Sigmoid colon (tissue), 4 donors: ENCODE results near the gene MRPS34.

Source experiments
- POLR2A ChIP-seq, 2 donors: fragments of 450-650 bp; IDR thresholded peaks; one replicate each; pipeline ENCODE4 v1.6.1; 2016; ENCODE audit warnings: antibody characterized with exemption in 2 of 2, mild to moderate bottlenecking in 2 of 2, moderate library complexity in 2 of 2
- POLR2AphosphoS5 ChIP-seq, 4 donors: sonication (generic); formaldehyde crosslinking; IDR thresholded peaks; one replicate each; pipeline ENCODE4 v1.6.1; 2017; ENCODE audit warnings: antibody characterized with exemption in 4 of 4
- TF ChIP-seq, protein P1 (sequence below), 4 experiments: fragments of 450-650 bp in 3 of 4; fragments of 200-600 bp in 1 of 4; IDR thresholded peaks; one replicate each; pipeline ENCODE4 v1.5.1; 2016 to 2019; ENCODE audit warnings: antibody characterized with exemption in 4 of 4, mild to moderate bottlenecking in 3 of 4, moderate library complexity in 2 of 4

- TF ChIP-seq, protein P1, sequence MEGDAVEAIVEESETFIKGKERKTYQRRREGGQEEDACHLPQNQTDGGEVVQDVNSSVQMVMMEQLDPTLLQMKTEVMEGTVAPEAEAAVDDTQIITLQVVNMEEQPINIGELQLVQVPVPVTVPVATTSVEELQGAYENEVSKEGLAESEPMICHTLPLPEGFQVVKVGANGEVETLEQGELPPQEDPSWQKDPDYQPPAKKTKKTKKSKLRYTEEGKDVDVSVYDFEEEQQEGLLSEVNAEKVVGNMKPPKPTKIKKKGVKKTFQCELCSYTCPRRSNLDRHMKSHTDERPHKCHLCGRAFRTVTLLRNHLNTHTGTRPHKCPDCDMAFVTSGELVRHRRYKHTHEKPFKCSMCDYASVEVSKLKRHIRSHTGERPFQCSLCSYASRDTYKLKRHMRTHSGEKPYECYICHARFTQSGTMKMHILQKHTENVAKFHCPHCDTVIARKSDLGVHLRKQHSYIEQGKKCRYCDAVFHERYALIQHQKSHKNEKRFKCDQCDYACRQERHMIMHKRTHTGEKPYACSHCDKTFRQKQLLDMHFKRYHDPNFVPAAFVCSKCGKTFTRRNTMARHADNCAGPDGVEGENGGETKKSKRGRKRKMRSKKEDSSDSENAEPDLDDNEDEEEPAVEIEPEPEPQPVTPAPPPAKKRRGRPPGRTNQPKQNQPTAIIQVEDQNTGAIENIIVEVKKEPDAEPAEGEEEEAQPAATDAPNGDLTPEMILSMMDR (IDR thresholded peaks at IDR 0.05): no peak
- TF ChIP-seq POLR2A (IDR thresholded peaks at IDR 0.05): no peak
- TF ChIP-seq POLR2AphosphoS5 (IDR thresholded peaks at IDR 0.05): no peak
Observed at GRCh38 chr16:1820096-1820945, 47.4 kb upstream of the MRPS34 start.
